Calu3 (cell line): Measurements from ENCODE around the gene ALPK3. TPM values are rescaled to one million over a fixed set of nuclear protein-coding genes. Genes with fewer than 3 reads are reported as not detected.

Experiments
- BruUV-seq: library from RNA; stranded (reverse); fragments of 400-500 nt; replicated peaks from 2 replicates; lab custom pipeline; 2021; lab: Mats Ljungman, UMichigan
- CTCF ChIA-PET: fragments of 300-600 bp; sonication (Branson Sonifier 250); formaldehyde crosslinking; loops from one replicate; lab custom pipeline; 2022; ENCODE audit warnings: antibody characterized with exemption; lab: Charles Lee
- DNase-seq: peaks from one replicate; pipeline ENCODE4 v3.0.0; 2022
- H3K27ac Mint-ChIP-seq: one replicate; pipeline ENCODE4 v1.8.0; 2022; ENCODE audit warnings: mixed read lengths; ENCODE audit not compliant: unreplicated experiment
- H3K27me3 Mint-ChIP-seq: one replicate; pipeline ENCODE4 v1.8.0; 2022; ENCODE audit warnings: mixed read lengths; ENCODE audit not compliant: unreplicated experiment
- H3K36me3 Mint-ChIP-seq: one replicate; pipeline ENCODE4 v1.8.0; 2022; ENCODE audit warnings: mild to moderate bottlenecking, moderate library complexity, mixed read lengths; ENCODE audit not compliant: insufficient read depth, unreplicated experiment
- H3K4me1 Mint-ChIP-seq: one replicate; pipeline ENCODE4 v1.8.0; 2022; ENCODE audit warnings: mild to moderate bottlenecking, low read depth, mixed read lengths; ENCODE audit not compliant: unreplicated experiment
- H3K4me3 Mint-ChIP-seq: one replicate; pipeline ENCODE4 v1.8.0; 2022; ENCODE audit warnings: mild to moderate bottlenecking, low read depth, moderate library complexity, mixed read lengths; ENCODE audit not compliant: unreplicated experiment
- H3K9me3 Mint-ChIP-seq: one replicate; pipeline ENCODE4 v1.8.0; 2022; ENCODE audit warnings: low read depth, mixed read lengths; ENCODE audit not compliant: unreplicated experiment
- intact Hi-C: fragments of 100-400 bp; cut with micrococcal nuclease; formaldehyde crosslinking; loops from one replicate; pipeline ENCODE4 v1.10.0; 2022; ENCODE audit not compliant: unreplicated experiment
- total RNA-seq: library from RNA; stranded (reverse); gene quantifications from 2 replicates; pipeline ENCODE4 v1.2.3, GENCODE V29; 2022
- TF ChIP-seq, protein P1 (sequence below): fragments of 200-600 bp; IDR thresholded peaks from one replicate; pipeline ENCODE4 v1.8.0; 2022; ENCODE audit warnings: antibody characterized with exemption; ENCODE audit not compliant: unreplicated experiment

The ALPK3 gene
- total RNA-seq, 1 experiment from 2014 or later, result 4.6 TPM

DNA sequence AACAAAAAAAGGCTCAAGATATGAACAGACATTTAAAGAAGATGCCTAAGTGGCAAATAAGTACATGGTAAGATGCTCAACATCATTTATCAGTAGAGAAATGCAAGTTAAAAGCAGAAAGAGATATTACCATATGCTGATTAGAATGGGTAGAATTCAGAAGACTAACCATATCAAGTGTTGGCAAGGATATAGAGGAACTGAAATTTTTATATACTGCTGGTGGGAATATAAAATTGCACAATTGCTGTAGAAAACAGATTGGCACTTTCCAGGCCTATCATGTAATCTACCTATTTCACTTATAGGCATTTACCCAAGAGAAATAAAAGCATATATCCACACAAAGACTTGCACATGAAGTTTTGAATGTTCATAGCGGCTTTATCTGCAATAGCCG is 84.4 kb downstream of the ALPK3 start:
- BruUV-seq, result no TSS peak
- H3K36me3 Mint-ChIP-seq, result no peaks in the 10 kb centered on the region
- CTCF ChIA-PET, result no interaction called here
- intact Hi-C loops, result no loop called here
- no peaks in the 10 kb centered on the region for H3K27me3 Mint-ChIP-seq
- DNase-seq, result no peak
- H3K4me3 Mint-ChIP-seq, result no peak overlapping the region
- H3K4me1 Mint-ChIP-seq, result no peaks in the 10 kb centered on the region
- TF ChIP-seq, protein P1, sequence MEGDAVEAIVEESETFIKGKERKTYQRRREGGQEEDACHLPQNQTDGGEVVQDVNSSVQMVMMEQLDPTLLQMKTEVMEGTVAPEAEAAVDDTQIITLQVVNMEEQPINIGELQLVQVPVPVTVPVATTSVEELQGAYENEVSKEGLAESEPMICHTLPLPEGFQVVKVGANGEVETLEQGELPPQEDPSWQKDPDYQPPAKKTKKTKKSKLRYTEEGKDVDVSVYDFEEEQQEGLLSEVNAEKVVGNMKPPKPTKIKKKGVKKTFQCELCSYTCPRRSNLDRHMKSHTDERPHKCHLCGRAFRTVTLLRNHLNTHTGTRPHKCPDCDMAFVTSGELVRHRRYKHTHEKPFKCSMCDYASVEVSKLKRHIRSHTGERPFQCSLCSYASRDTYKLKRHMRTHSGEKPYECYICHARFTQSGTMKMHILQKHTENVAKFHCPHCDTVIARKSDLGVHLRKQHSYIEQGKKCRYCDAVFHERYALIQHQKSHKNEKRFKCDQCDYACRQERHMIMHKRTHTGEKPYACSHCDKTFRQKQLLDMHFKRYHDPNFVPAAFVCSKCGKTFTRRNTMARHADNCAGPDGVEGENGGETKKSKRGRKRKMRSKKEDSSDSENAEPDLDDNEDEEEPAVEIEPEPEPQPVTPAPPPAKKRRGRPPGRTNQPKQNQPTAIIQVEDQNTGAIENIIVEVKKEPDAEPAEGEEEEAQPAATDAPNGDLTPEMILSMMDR, result no peak
- H3K27ac Mint-ChIP-seq, result no peak overlapping the region
- H3K9me3 Mint-ChIP-seq, result no peaks in the 10 kb centered on the region

DNA sequence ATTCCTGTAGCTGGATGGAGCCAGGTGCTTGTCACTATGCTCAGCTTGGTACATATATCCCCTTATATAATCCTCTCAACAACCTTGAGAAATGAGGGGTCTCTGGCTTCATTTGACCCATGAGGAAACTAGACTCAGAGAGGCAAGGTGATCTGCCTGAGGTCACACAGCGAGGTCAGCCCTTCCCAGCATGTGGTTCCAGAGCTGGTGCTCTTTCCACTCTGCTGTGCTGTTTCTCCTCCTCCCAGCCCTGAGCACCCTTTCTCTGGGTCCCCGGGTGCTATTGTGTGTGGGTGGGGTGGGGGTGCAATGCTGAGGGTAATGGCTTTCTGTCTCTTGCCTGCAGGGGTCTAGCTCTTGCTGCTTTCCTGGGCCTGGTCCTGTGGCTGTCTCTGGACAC is 86.6 kb downstream of the ALPK3 start:
- Mint-ChIP-seq H3K9me3 (no peaks in the 10 kb centered on the region), H3K4me3 (no peak overlapping the region), H3K27ac (no peak overlapping the region), H3K36me3 (no peaks in the 10 kb centered on the region), H3K27me3 (no peaks in the 10 kb centered on the region), H3K4me1 (peaks cover 7% of the 10 kb centered on the region)
- no peak for DNase-seq
- intact Hi-C loops, result no loop called here
- CTCF ChIA-PET, result no interaction called here
- TF ChIP-seq, protein P1, result no peak
- no TSS peak for BruUV-seq

DNA sequence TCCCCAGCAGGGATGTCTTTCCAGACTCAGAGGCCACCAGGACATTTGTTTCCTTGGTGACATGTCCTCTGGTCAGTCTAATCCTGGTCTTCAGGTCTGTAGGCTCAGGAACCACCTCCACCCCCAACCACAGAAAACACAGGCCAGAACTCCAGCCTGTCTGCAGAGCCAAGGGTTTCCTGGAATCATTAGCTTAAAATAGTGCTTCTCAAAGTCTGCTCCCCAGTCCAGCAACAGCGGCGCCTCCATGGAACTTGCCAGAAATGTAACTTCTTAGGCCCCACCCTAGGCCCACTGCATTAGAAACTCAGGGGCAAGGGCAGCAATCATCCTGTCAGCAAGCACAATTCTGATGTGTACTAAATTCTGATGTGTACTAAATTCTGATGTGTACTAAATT is 87.3 kb downstream of the ALPK3 start:
- no peak for DNase-seq
- Mint-ChIP-seq H3K9me3 (no peaks in the 10 kb centered on the region), H3K36me3 (no peaks in the 10 kb centered on the region), H3K27me3 (no peaks in the 10 kb centered on the region), H3K4me3 (no peak overlapping the region), H3K27ac (no peak overlapping the region), H3K4me1 (peaks cover 9% of the 10 kb centered on the region)
- BruUV-seq, result no TSS peak
- intact Hi-C loops, result no loop called here
- CTCF ChIA-PET, result no interaction called here
- TF ChIP-seq, protein P1, result no peak

DNA sequence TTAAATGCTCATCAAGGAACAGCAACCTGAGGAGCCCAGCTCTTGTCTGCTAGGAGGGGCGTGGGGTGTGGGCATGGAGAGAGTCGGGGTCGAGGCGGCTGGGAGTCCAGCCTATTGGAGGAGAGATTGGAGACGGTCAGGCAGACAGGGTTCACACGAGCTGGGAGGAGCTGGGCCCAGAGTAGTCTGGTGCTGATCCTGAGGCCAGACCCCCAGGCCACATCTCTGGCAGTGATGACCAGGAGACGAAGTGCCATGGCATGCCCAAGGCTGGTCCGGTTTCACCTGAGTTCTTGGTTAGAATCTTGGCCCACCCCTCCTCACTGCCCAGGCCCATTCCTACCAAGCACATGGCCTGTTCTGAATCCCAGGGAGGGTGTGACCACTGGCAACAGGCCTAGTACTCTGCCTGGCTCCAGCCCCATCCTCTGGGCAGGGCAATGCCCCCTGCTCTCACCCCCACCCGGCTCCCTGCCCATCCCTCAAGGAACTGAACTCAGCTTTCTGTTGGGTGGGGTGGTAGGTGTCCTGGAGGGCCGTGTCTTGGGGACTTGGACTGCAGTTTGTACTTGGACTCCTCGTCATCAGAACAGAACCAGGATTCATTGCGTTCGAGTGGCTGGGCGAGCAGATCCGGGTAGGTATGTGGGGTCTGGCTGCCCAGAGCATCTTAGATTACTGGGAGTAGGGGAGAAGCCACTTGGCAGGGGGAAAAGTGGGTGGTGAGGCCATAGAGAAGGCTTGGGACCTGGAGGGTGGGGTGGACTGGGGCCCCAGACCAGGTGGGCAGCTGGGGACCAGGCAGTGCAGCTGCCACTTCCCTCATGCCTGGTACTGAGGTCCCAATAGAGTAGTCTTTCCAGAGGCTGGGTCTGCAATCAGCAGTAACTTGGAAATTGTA is 88.1 kb downstream of the ALPK3 start:
- Mint-ChIP-seq H3K4me1 (peaks cover 10% of the 10 kb centered on the region), H3K9me3 (no peaks in the 10 kb centered on the region), H3K4me3 (no peak overlapping the region), H3K27ac (no peak overlapping the region), H3K36me3 (no peaks in the 10 kb centered on the region), H3K27me3 (no peaks in the 10 kb centered on the region)
- intact Hi-C loops, result no loop called here
- DNase-seq, result no peak
- no TSS peak for BruUV-seq
- CTCF ChIA-PET, result no interaction called here
- TF ChIP-seq, protein P1, result no peak
